Endodermal cell (in vitro differentiated cells): Measurements from ENCODE around the gene MTG2. TPM values are rescaled to one million over a fixed set of nuclear protein-coding genes. Genes with fewer than 3 reads are reported as not detected.
A peak's percentile ranks its signal among the peaks of the same experiment; 100 is the strongest.

ENCODE experiments used
- DNase-seq: peaks from one replicate; pipeline ENCODE4 v3.0.0-alpha.2; 2017
- H3K27ac ChIP-seq: 2 replicates; pipeline ENCODE4 v1.5.1; 2013; ENCODE audit warnings: mild to moderate bottlenecking, low read depth, low read length, moderate library complexity
- H3K27me3 ChIP-seq: 2 replicates; pipeline ENCODE4 v1.6.1; 2013; ENCODE audit warnings: mild to moderate bottlenecking, low read length, moderate library complexity; ENCODE audit not compliant: insufficient read depth, control insufficient read depth, poor library complexity, severe bottlenecking
- H3K36me3 ChIP-seq: 2 replicates; pipeline ENCODE4 v1.7.0; 2013; ENCODE audit warnings: mild to moderate bottlenecking, low read length, moderate library complexity; ENCODE audit not compliant: control insufficient read depth, insufficient read depth
- H3K4me1 ChIP-seq: one replicate; pipeline ENCODE4 v1.7.0; 2013; ENCODE audit warnings: low read length; ENCODE audit not compliant: control insufficient read depth, insufficient read depth
- H3K4me3 ChIP-seq: 2 replicates; pipeline ENCODE4 v1.5.1; 2013; ENCODE audit warnings: mild to moderate bottlenecking, low read length, moderate library complexity
- H3K9ac ChIP-seq: 2 replicates; pipeline ENCODE4 v1.6.1; 2013; ENCODE audit warnings: mild to moderate bottlenecking, low read length, moderate library complexity; ENCODE audit not compliant: poor library complexity, severe bottlenecking; ENCODE audit errors: extremely low read depth
- H3K9me3 ChIP-seq: 2 replicates; pipeline ENCODE4 v1.6.1; 2013; ENCODE audit warnings: mild to moderate bottlenecking, low read length, moderate library complexity; ENCODE audit not compliant: control insufficient read depth
- H3K27ac Mint-ChIP-seq: 2 replicates; pipeline ENCODE4 v1.8.0; 2020; ENCODE audit warnings: mixed read lengths
- H3K27me3 Mint-ChIP-seq: 2 replicates; pipeline ENCODE4 v1.8.0; 2021; ENCODE audit warnings: mild to moderate bottlenecking, mixed read lengths; ENCODE audit not compliant: insufficient read depth
- H3K36me3 Mint-ChIP-seq: 2 replicates; pipeline ENCODE4 v1.8.0; 2020; ENCODE audit warnings: low read depth, mixed read lengths
- H3K4me1 Mint-ChIP-seq: 2 replicates; pipeline ENCODE4 v1.8.0; 2020; ENCODE audit warnings: mixed read lengths
- H3K4me3 Mint-ChIP-seq: 2 replicates; pipeline ENCODE4 v1.8.0; 2020; ENCODE audit warnings: mild to moderate bottlenecking, moderate library complexity, mixed read lengths
- H3K9me3 Mint-ChIP-seq: 2 replicates; pipeline ENCODE4 v1.8.0; 2020; ENCODE audit warnings: mild to moderate bottlenecking, mixed read lengths
- WGBS, 2 experiments: methylation state at CpG; one replicate each; pipeline versions ENCODE4 v1.1.5 to v1.1.7; 2013; ENCODE audit warnings: missing lambda C conversion rate in 2 of 2, mixed read lengths in 1 of 2; ENCODE audit not compliant: insufficient coverage in 1 of 2, insufficient read length in 1 of 2; 5-methylcytosine and 5-hydroxymethylcytosine counted together
- total RNA-seq, 2 donors: library from RNA; stranded (reverse); fragmentation: NEBNext Ultra II Directional in 1 of 2; extraction: Animal tissue kit (Norgen Biotek cat#: 25700) in 1 of 2; gene quantifications; 2 replicates in 1 of 2; 3 replicates in 1 of 2; pipeline ENCODE4 v1.2.1, GENCODE V29; 2021
- TF ChIP-seq, protein P1 (sequence below): fragments of 200-600 bp; sonication (generic); conservative IDR thresholded peaks from 2 replicates; pipeline ENCODE4 v1.5.0; 2021; ENCODE audit warnings: antibody characterized with exemption, mild to moderate bottlenecking

The MTG2 gene
- total RNA-seq, 2 donors from 2014 or later, result 28.2 to 29.6 TPM

DNA sequence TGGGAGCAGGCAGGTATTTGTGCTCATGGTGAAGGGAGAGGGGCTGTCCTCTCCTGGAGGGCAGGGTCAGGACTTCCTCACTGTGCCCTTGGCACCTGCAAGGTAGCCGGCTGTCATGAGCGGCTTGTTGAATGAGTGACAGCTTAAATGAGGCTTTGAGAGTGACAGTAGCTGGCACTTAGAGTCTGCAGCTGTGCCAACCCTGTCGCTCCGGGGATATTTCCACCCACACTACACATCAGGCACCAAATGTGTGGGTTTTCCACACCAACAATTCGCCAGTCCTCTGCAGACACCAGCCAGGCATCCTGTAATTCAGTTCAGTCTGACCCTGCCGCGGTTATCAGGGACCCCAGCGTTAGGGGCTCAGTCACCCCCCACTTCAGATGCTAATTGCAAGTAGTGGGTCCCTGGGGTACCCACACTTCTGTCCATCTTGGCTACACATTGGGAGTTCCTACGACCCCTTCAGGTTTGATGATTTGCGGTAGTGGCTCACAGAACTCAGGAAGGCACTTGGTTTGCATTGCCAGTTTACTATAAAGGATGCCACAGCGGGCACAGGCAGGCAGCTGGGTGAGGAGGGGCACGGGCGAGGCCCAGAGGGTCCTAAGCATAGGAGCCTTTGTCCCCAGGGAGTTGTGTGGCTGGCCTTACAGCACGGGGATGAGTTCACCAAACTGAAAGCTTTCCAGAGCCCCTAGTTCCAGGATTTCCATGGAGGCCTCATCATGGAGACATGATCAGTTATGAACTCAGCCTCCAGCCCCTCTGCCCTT lies 9.1 kb downstream of the MTG2 start:
- Histone ChIP-seq H3K27ac (no peak overlapping the region), H3K4me3 (no peak overlapping the region), H3K27me3 (no peaks in the 10 kb centered on the region), H3K4me1 (no peaks in the 10 kb centered on the region), H3K9me3 (no peaks in the 10 kb centered on the region), H3K9ac (no peak overlapping the region), H3K36me3 (peaks cover 29% of the 10 kb centered on the region)
- TF ChIP-seq, protein P1, sequence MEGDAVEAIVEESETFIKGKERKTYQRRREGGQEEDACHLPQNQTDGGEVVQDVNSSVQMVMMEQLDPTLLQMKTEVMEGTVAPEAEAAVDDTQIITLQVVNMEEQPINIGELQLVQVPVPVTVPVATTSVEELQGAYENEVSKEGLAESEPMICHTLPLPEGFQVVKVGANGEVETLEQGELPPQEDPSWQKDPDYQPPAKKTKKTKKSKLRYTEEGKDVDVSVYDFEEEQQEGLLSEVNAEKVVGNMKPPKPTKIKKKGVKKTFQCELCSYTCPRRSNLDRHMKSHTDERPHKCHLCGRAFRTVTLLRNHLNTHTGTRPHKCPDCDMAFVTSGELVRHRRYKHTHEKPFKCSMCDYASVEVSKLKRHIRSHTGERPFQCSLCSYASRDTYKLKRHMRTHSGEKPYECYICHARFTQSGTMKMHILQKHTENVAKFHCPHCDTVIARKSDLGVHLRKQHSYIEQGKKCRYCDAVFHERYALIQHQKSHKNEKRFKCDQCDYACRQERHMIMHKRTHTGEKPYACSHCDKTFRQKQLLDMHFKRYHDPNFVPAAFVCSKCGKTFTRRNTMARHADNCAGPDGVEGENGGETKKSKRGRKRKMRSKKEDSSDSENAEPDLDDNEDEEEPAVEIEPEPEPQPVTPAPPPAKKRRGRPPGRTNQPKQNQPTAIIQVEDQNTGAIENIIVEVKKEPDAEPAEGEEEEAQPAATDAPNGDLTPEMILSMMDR, result no peak
- 93 to 97% methylated on average over 12 to 14 of the region's 14 CpGs for WGBS, 2 experiments
- Mint-ChIP-seq H3K27ac (no peak overlapping the region), H3K4me3 (no peak overlapping the region), H3K9me3 (no peaks in the 10 kb centered on the region), H3K36me3 (peaks cover 9% of the 10 kb centered on the region), H3K4me1 (no peaks in the 10 kb centered on the region), H3K27me3 (no peaks in the 10 kb centered on the region)
- no peak for DNase-seq

DNA sequence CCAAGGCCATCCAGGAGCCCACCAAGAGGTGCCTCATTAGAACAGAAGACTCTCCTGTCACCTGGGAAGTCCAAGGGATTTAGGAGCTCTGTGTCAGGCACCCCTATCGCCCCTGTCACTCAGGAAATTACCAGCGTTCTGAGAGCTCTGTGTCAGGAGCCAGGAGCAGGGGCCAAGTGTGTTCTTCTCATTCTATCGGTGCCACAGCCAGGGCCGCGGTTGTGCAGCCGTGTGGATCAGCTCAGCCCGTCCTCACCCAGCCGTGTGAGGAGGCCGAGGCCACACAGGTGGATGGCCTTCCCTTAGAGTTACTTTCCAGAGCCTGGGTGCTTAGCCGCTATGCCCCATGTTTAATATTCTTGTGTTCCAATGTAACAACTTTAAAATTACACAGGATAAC lies 9.8 kb downstream of the MTG2 start:
- Histone ChIP-seq H3K4me3 (no peak overlapping the region), H3K36me3 (peaks cover 33% of the 10 kb centered on the region), H3K9ac (no peak overlapping the region), H3K4me1 (no peaks in the 10 kb centered on the region), H3K27ac (no peak overlapping the region), H3K27me3 (no peaks in the 10 kb centered on the region), H3K9me3 (no peaks in the 10 kb centered on the region)
- Mint-ChIP-seq H3K4me3 (no peak overlapping the region), H3K27ac (no peak overlapping the region), H3K4me1 (no peaks in the 10 kb centered on the region), H3K27me3 (no peaks in the 10 kb centered on the region), H3K9me3 (no peaks in the 10 kb centered on the region), H3K36me3 (peaks cover 12% of the 10 kb centered on the region)
- TF ChIP-seq, protein P1, result no peak
- 94 to 99% methylated on average over 8 to 10 of the region's 10 CpGs for WGBS, 2 experiments
- no peak for DNase-seq

DNA sequence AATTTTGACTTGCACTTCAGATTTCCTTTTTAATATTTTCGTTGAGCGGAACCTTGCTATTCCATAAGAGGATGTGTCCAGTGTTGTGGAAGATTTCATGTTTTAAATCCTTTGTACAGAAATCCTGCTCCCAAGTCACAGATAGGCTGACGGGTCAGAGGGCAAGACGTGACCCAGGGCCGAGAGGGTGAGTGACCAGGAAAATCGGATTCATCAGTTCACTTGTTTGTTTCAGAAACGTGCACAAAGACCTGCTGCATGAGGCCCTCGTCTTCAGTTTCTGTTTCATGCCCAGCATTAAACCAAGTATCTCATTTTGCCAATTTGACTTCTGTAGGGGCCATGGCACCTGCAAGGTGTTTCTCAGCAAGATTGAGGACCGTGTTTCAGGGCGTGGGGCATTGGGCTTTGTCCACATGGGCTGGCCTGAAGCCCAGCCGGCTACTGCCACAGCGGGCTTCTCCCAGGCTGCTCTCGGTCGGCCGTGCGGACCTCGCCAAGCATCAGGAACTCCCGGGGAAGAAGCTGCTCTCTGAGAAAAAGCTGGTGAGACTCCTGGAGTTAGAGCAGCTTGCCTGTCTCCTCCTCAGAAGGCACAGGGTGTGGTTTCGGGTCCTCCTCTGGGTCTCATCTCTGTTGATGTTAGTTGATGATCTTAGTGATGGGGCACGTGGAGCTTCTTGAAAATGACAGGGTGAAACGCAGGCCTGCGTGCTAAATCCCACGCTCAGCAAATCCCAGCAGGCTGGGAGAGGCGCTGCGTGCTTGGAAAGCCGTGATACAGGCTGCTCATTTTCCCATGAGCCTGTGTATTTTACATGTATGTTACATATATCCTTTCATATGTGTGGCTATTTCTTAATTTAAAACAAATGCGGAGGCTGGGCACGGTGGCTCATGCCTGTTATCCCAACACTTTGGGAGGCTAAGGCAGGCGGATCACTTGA lies 10.5 kb downstream of the MTG2 start:
- no peak overlapping the region for H3K9ac ChIP-seq
- H3K27ac Mint-ChIP-seq, result no peak overlapping the region
- H3K27me3 ChIP-seq, result no peaks in the 10 kb centered on the region
- DNase-seq, result peak; percentile 39
- TF ChIP-seq, protein P1, result no peak
- no peak overlapping the region for H3K27ac ChIP-seq
- H3K36me3 ChIP-seq, result peaks cover 37% of the 10 kb centered on the region
- no peaks in the 10 kb centered on the region for H3K27me3 Mint-ChIP-seq
- H3K36me3 Mint-ChIP-seq, result peaks cover 18% of the 10 kb centered on the region
- no peaks in the 10 kb centered on the region for H3K9me3 Mint-ChIP-seq
- H3K9me3 ChIP-seq, result no peaks in the 10 kb centered on the region
- no peaks in the 10 kb centered on the region for H3K4me1 Mint-ChIP-seq
- H3K4me1 ChIP-seq, result no peaks in the 10 kb centered on the region
- no peak overlapping the region for H3K4me3 ChIP-seq
- no peak overlapping the region for H3K4me3 Mint-ChIP-seq
- 93 to 94% methylated on average over 21 to 29 of the region's 29 CpGs for WGBS, 2 experiments
